Measurements from ENCODE around the gene OLFM4. TPM values are rescaled to one million over a fixed set of nuclear protein-coding genes. Genes with fewer than 3 reads are reported as not detected.

The OLFM4 gene
- total and polyA plus RNA-seq, 2 of the 8 experiments (the other 6 are each of a cell fraction or from before 2014, with no cell fraction given) = not detected

Other genes with a start within 250 kb of the OLFM4 start
- 0.82 and 1.7 TPM in 2 replicates for gene PCDH8, start 180.2 kb upstream of the OLFM4 start, total RNA-seq (2021; fragmentation: NEBNext Ultra II Directional; extraction: Animal tissue kit (Norgen Biotek cat#: 25700))
- gene PCDH8, start 180.2 kb upstream of the OLFM4 start, polyA plus RNA-seq (2011; rRNA removed) = 1.6 and 2.6 TPM in 2 replicates